ENCODE data around the gene MAGI2. TPM values are rescaled to one million over a fixed set of nuclear protein-coding genes. Genes with fewer than 3 reads are reported as not detected.

Gene MAGI2
- total and polyA plus RNA-seq, 4 donors: 0.37 to 4.1 (median 1.4) TPM

GRCh38 chr7:79149831-79150230, 303.6 kb downstream of the MAGI2 start (continued):
- TF ChIP-seq ZBTB33 (IDR thresholded peaks at IDR 0.05) (no peak), ATF3 (IDR thresholded peaks at IDR 0.05) (no peak), FOXA1 (IDR thresholded peaks at IDR 0.05) (no peak), JUND (IDR thresholded peaks at IDR 0.05) (no peak), MAX (IDR thresholded peaks at IDR 0.05) (no peak), YY1 (IDR thresholded peaks at IDR 0.05) (no peak)

GRCh38 chr7:79142706-79143105, 310.8 kb downstream of the MAGI2 start:
- no peaks in the 10 kb centered on the region for H3K36me3 ChIP-seq (ENCODE audit: control insufficient read depth in 4 of 4, insufficient read depth in 3 of 4, low read depth in 1 of 4, low read length in 3 of 4)

More at GRCh38 chr7:79142706-79143105, 310.8 kb downstream of the MAGI2 start:
- H3K4me1 ChIP-seq (ENCODE audit: control insufficient read depth in 4 of 4, insufficient read depth in 4 of 4, low read length in 3 of 4): no peaks in the 10 kb centered on the region
- no peak overlapping the region for H3K9ac ChIP-seq (ENCODE audit: low read depth in 1 of 2, low read length in 2 of 2)
- no peak for TF ChIP-seq MAX (IDR thresholded peaks at IDR 0.05)
- no peak for TF ChIP-seq EGR1 (IDR thresholded peaks at IDR 0.05; ENCODE audit: low read depth in 2 of 2)
- no peak for TF ChIP-seq FOXA1 (IDR thresholded peaks at IDR 0.05)
- no peak for TF ChIP-seq GABPA (IDR thresholded peaks at IDR 0.05 in 1 of 2, conservative IDR thresholded peaks at IDR 0.05 in 1 of 2)
- no peak for TF ChIP-seq ATF3 (IDR thresholded peaks at IDR 0.05)
- no peak for TF ChIP-seq RXRA (IDR thresholded peaks at IDR 0.05)
- no peak for TF ChIP-seq HNF4G (IDR thresholded peaks at IDR 0.05)
- no peak for TF ChIP-seq JUND (IDR thresholded peaks at IDR 0.05)
- no peak for TF ChIP-seq REST (IDR thresholded peaks at IDR 0.05)
- TF ChIP-seq NR2F2 (IDR thresholded peaks at IDR 0.05): no peak
- DNase-seq (ENCODE audit: low spot score): no peak
- H3K4me3 ChIP-seq (ENCODE audit: low read depth in 1 of 3, low read length in 3 of 3): no peak overlapping the region
- 90% methylated on average over 3 of the region's 3 CpGs for WGBS
- no peaks in the 10 kb centered on the region for H3K27me3 ChIP-seq (ENCODE audit: control insufficient read depth in 4 of 4, insufficient read depth in 4 of 4, low read length in 3 of 4)
- no peaks in the 10 kb centered on the region for H3K9me3 ChIP-seq (ENCODE audit: control insufficient read depth in 4 of 4, low read length in 3 of 4)
- no peak overlapping the region for H3K27ac ChIP-seq (ENCODE audit: low read depth in 1 of 2, low read length in 2 of 2)

All from liver (tissue), 9 donors.